ENCODE results near the gene KRTAP12-4. TPM values are rescaled to one million over a fixed set of nuclear protein-coding genes. Genes with fewer than 3 reads are reported as not detected.
"Not testable (repeated sequence)": the region's sequence is repeated elsewhere in the genome, so short reads cannot be mapped to it uniquely, and the experiment has no call there.

Gene KRTAP12-4
- total RNA-seq, 3 donors from 2014 or later (not counting 1 experiment from before 2014, with no cell fraction given), result not detected

DNA sequence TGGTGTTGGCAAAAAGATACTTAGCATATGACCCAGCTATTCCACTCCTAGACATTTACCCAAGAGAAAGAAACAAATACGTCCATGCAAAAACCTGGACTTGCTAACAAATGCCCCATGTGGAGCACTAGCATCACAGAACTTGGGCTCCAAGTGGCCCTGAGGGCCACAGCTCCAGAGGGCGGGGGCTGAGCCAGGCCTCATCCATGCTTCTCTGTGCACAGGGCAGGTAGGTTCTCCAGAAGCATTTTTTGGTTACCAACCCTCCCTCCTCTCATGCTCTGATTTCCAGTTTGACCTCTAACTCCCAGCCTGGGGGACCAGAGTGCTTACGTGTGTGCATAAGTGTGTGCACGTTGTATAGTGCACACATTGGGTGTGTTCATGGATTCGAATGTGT, 10.2 kb upstream of the KRTAP12-4 start:
- Histone ChIP-seq H3K4me1 (ENCODE audit: control insufficient read depth, insufficient read depth, low read length) (peaks cover under 1% of the 10 kb centered on the region), H3K4me3 (ENCODE audit: low read length) (no peak overlapping the region), H3K36me3 (ENCODE audit: control insufficient read depth, insufficient read depth, low read length) (no peaks in the 10 kb centered on the region), H3K27me3 (ENCODE audit: control insufficient read depth, insufficient read depth, low read length) (no peaks in the 10 kb centered on the region), H3K9me3 (ENCODE audit: control insufficient read depth, insufficient read depth, low read length) (no peaks in the 10 kb centered on the region), H3K27ac (ENCODE audit: low read length) (no peak overlapping the region)
- DNase-seq (no peak), ATAC-seq (no peak)
- H3K9me3 Mint-ChIP-seq, result peaks cover 0 to 2% of the 10 kb centered on the region in 2 donors
- H3K4me3 Mint-ChIP-seq, result no peak overlapping the region
- H3K4me1 Mint-ChIP-seq, result peaks cover 4 to 8% of the 10 kb centered on the region in 2 donors
- WGBS (ENCODE audit: insufficient coverage), result 88% methylated on average over 5 of the region's 5 CpGs
- intact Hi-C loops (cut with micrococcal nuclease), result no loop called here
- H3K36me3 Mint-ChIP-seq, result no peaks in the 10 kb centered on the region
- H3K27ac Mint-ChIP-seq, result no peak overlapping the region
- TF ChIP-seq CTCF (IDR thresholded peaks at IDR 0.05), result no peak
- H3K27me3 Mint-ChIP-seq (ENCODE audit: low read depth in 2 of 2), result peaks cover 16 to 30% of the 10 kb centered on the region in 2 donors

DNA sequence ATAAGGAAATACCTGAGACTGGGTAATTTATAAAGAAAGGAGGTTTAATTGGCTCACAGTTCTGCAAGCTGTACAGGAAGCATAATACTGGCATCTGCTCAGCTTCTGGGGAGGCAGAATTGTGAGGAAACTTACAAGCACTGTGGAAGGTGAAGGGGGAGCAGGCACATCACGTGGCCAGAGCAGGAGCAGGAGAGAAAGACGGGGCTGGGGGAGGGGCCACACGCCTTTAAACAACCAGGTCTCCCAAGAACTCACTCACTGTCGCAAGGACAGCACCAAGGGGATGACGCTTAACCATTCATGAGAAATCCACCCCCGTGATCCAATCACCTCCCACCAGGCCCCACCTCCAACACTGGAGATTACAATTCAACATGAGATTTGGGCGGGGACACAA, 7.1 kb upstream of the KRTAP12-4 start:
- H3K27ac Mint-ChIP-seq, result peak overlapping the region in 1 of 2 donors; percentile 63
- H3K36me3 ChIP-seq (ENCODE audit: control insufficient read depth, insufficient read depth, low read length); H3K4me3 ChIP-seq (ENCODE audit: low read length); ATAC-seq; H3K9me3 ChIP-seq (ENCODE audit: control insufficient read depth, insufficient read depth, low read length); H3K4me3 Mint-ChIP-seq; H3K27ac ChIP-seq (ENCODE audit: low read length); H3K27me3 Mint-ChIP-seq (ENCODE audit: low read depth in 2 of 2); H3K27me3 ChIP-seq (ENCODE audit: control insufficient read depth, insufficient read depth, low read length); intact Hi-C loops (cut with micrococcal nuclease); H3K9me3 Mint-ChIP-seq; DNase-seq: not testable (repeated sequence)
- peaks cover 30% of the 10 kb centered on the region for H3K4me1 ChIP-seq (ENCODE audit: control insufficient read depth, insufficient read depth, low read length)
- H3K36me3 Mint-ChIP-seq, result peaks cover 10% of the 10 kb centered on the region
- WGBS (ENCODE audit: insufficient coverage), result 85% methylated on average over 6 of the region's 7 CpGs
- H3K4me1 Mint-ChIP-seq, result peaks cover 35 to 40% of the 10 kb centered on the region in 2 donors

- no peak overlapping the region for H3K4me3 ChIP-seq (ENCODE audit: low read length)
- peaks cover 52% of the 10 kb centered on the region for H3K4me1 ChIP-seq (ENCODE audit: control insufficient read depth, insufficient read depth, low read length)
- ATAC-seq (peak in 1 of 3 donors; percentile 30), DNase-seq (peak in 1 of 2 donors; percentile 66)
- peaks cover 2 to 12% of the 10 kb centered on the region in 2 donors for H3K9me3 Mint-ChIP-seq
- WGBS (ENCODE audit: insufficient coverage), result 36% methylated on average over 10 of the region's 11 CpGs
- H3K9me3 ChIP-seq (ENCODE audit: control insufficient read depth, insufficient read depth, low read length), result peaks cover 13% of the 10 kb centered on the region
- no peaks in the 10 kb centered on the region for H3K27me3 ChIP-seq (ENCODE audit: control insufficient read depth, insufficient read depth, low read length)
- peaks cover 50 to 51% of the 10 kb centered on the region in 2 donors for H3K4me1 Mint-ChIP-seq
- peak overlapping the region; percentile 74 for H3K4me3 Mint-ChIP-seq
- peak overlapping the region; percentile 81 for H3K27ac ChIP-seq (ENCODE audit: low read length)
- no peak for TF ChIP-seq CTCF (IDR thresholded peaks at IDR 0.05)
- H3K36me3 Mint-ChIP-seq, result peaks cover 18% of the 10 kb centered on the region
- H3K27me3 Mint-ChIP-seq (ENCODE audit: low read depth in 2 of 2), result peaks cover 5 to 7% of the 10 kb centered on the region in 2 donors
- peak overlapping the region; percentile 89 to 94 for H3K27ac Mint-ChIP-seq
- H3K36me3 ChIP-seq (ENCODE audit: control insufficient read depth, insufficient read depth, low read length), result no peaks in the 10 kb centered on the region
- intact Hi-C loops (cut with micrococcal nuclease), result loop anchor here (2.0 kb wide), 1 partner anchor 32 kb away; the partner anchor contains the start of gene KRTAP10-9
Observed at GRCh38 chr21:44658913-44659595, 4.6 kb upstream of the KRTAP12-4 start.

DNA sequence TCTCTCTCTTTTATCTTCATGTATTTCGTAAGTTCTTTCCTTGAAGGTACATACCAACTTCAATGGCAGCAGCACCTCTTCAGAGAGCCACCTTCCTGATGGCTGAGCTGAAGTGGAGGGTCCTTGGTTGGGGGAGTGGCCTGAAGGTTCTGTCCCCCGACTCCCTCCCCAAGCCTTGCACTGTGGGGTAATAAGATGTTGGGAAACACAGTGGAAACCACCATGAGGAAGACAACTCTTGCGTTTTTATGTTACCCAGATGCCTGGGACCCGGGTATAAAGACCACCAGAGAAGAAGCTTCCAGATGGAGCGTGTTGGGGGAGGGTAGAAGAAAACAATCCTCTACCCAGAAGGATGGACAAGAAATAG, 4.1 kb upstream of the KRTAP12-4 start:
- intact Hi-C loops (cut with micrococcal nuclease), result loop anchor here (2.0 kb wide), 1 partner anchor 32 kb away; the partner anchor contains the start of gene KRTAP10-9
- peak overlapping the region; percentile 89 to 94 for H3K27ac Mint-ChIP-seq
- no peaks in the 10 kb centered on the region for H3K36me3 ChIP-seq (ENCODE audit: control insufficient read depth, insufficient read depth, low read length)
- no peak for DNase-seq
- no peak overlapping the region for H3K4me3 ChIP-seq (ENCODE audit: low read length)
- no peaks in the 10 kb centered on the region for H3K27me3 ChIP-seq (ENCODE audit: control insufficient read depth, insufficient read depth, low read length)
- H3K27ac ChIP-seq (ENCODE audit: low read length), result peak overlapping the region; percentile 81
- peaks cover 18% of the 10 kb centered on the region for H3K36me3 Mint-ChIP-seq
- H3K9me3 ChIP-seq (ENCODE audit: control insufficient read depth, insufficient read depth, low read length), result peaks cover 13% of the 10 kb centered on the region
- ATAC-seq, result no peak
- H3K4me3 Mint-ChIP-seq, result peak overlapping the region; percentile 74
- peaks cover 55 to 56% of the 10 kb centered on the region in 2 donors for H3K4me1 Mint-ChIP-seq
- H3K9me3 Mint-ChIP-seq, result peaks cover 2 to 12% of the 10 kb centered on the region in 2 donors
- peaks cover 57% of the 10 kb centered on the region for H3K4me1 ChIP-seq (ENCODE audit: control insufficient read depth, insufficient read depth, low read length)
- 62% methylated on average over 4 of the region's 5 CpGs for WGBS (ENCODE audit: insufficient coverage)
- TF ChIP-seq CTCF (IDR thresholded peaks at IDR 0.05), result no peak
- peaks cover 5 to 7% of the 10 kb centered on the region in 2 donors for H3K27me3 Mint-ChIP-seq (ENCODE audit: low read depth in 2 of 2)
